Activated CD8-positive, alpha-beta T cell treated with anti-CD3 and anti-CD28 coated beads, Interleukin-2, amount 10 ng/mL, durations not matched to agents 7 days and 5 days (primary cell): Measurements from ENCODE around the gene INPPL1. TPM values are rescaled to one million over a fixed set of nuclear protein-coding genes. Genes with fewer than 3 reads are reported as not detected.

Experiments used
- ATAC-seq: fragments of 150-1000 bp; cut with Tn5 transposase; one replicate; pipeline ENCODE4 v1.10.0; 2021; ENCODE audit warnings: moderate library complexity
- CTCF ChIA-PET: fragments of 350-600 bp; sonication (Branson Sonifier 250); formaldehyde crosslinking; loops from one replicate; lab custom pipeline; 2021; ENCODE audit warnings: antibody characterized with exemption; lab: Charles Lee
- POLR2A ChIA-PET: fragments of 350-600 bp; sonication (Branson Sonifier 250); formaldehyde crosslinking; loops from one replicate; lab custom pipeline; 2021; ENCODE audit warnings: antibody characterized with exemption; lab: Charles Lee
- DNase-seq: peaks from one replicate; pipeline ENCODE4 v3.0.0-alpha.2; 2020
- H3K27ac Mint-ChIP-seq: one replicate; pipeline ENCODE4 v1.8.0; 2021; ENCODE audit warnings: mild to moderate bottlenecking, mixed read lengths
- H3K27me3 Mint-ChIP-seq: one replicate; pipeline ENCODE4 v1.8.0; 2021; ENCODE audit warnings: low read depth, mixed read lengths
- H3K36me3 Mint-ChIP-seq: one replicate; pipeline ENCODE4 v1.8.0; 2021; ENCODE audit warnings: low read depth, mixed read lengths
- H3K4me1 Mint-ChIP-seq: one replicate; pipeline ENCODE4 v1.8.0; 2021; ENCODE audit warnings: low read depth, mixed read lengths
- H3K4me3 Mint-ChIP-seq: one replicate; pipeline ENCODE4 v1.8.0; 2021; ENCODE audit warnings: mild to moderate bottlenecking, mixed read lengths
- H3K9me3 Mint-ChIP-seq: one replicate; pipeline ENCODE4 v1.8.0; 2022; ENCODE audit warnings: mixed read lengths; ENCODE audit not compliant: insufficient read depth
- total RNA-seq, 2 experiments: library from RNA; stranded (reverse); gene quantifications; one replicate each; pipeline ENCODE4 v1.2.3, GENCODE V29; 2021

INPPL1 gene
- total RNA-seq, 2 experiments from 2014 or later: 141 to 147 TPM

DNA sequence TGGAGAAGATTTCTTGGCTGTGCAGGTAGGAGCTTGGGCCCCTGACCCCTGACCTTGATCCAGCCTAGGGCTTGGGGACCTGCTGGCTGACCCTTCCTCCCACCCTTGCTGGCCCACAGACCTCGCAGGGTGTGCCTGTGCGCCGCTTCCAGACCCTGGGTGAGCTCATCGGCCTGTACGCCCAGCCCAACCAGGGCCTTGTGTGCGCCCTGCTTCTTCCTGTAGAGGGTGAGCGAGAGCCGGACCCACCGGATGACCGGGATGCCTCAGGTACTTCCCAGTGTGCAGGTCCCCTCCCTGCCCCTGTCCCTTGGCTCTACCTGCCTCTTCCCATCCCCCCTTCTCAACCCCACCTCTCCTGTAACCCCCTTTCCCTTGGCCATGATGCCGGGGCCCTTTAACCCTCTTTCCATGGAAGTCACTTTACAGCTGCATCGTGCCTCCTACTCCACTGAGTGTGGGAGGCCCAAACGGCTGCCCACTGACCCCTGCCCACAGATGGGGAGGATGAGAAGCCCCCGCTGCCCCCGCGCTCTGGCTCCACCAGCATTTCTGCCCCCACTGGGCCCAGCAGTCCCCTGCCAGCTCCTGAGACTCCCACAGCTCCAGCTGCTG, 3.8 kb downstream of the INPPL1 start:
- POLR2A ChIA-PET: no interaction called here
- Mint-ChIP-seq H3K36me3 (peaks cover 35% of the 10 kb centered on the region), H3K27me3 (no peaks in the 10 kb centered on the region), H3K27ac (no peak overlapping the region), H3K9me3 (no peaks in the 10 kb centered on the region), H3K4me3 (no peak overlapping the region), H3K4me1 (peaks cover 22% of the 10 kb centered on the region)
- CTCF ChIA-PET: no interaction called here
- no peak for ATAC-seq
- DNase-seq: no peak

DNA sequence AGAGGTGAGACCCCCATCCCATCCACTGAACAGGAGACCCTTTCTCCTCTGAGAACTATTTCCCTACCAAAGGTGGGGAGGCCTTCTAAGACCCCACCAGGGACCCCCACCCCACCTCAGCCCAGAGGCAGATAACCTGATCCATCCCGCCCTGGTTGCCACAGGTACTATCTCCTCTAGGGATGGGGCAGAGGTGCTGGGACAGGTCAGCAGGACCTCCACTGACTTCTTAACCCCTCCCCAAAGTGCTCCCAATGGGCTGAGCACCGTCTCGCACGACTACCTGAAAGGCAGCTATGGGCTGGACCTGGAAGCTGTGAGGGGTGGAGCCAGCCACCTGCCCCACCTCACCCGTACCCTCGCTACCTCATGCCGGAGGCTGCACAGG, 4.3 kb downstream of the INPPL1 start:
- Mint-ChIP-seq H3K4me3 (no peak overlapping the region), H3K9me3 (no peaks in the 10 kb centered on the region), H3K27ac (no peak overlapping the region), H3K27me3 (no peaks in the 10 kb centered on the region), H3K4me1 (peaks cover 22% of the 10 kb centered on the region), H3K36me3 (peaks cover 35% of the 10 kb centered on the region)
- ATAC-seq (no peak), DNase-seq (no peak)
- ChIA-PET POLR2A (no interaction called here), CTCF (no interaction called here)

DNA sequence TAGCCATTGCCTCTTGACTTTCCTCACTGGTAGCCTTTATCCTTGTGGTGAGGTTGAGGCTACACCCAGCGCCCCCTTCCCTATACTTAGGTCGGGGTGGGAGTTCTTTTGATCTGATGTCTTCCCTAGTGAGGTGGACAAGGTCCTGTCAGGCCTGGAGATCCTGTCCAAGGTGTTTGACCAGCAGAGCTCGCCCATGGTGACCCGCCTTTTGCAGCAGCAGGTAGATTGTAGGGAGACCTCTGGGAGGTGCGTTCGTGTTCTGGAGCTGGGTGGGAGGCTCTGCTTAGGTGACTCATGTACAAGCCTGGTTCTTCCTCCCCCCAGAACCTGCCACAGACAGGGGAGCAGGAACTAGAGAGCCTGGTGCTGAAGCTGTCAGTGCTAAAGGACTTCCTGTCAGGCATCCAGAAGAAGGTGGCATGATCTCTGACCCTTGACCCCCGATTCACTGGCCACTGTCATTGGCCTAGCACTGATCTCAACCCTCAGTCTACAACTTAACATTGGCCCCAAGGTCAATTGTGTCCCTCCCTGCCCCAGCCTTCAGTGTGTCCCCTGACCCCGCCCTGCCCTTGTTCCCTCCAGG, 4.9 kb downstream of the INPPL1 start:
- no peak for ATAC-seq
- no peaks in the 10 kb centered on the region for H3K9me3 Mint-ChIP-seq
- peak overlapping the region; percentile 16 for H3K27ac Mint-ChIP-seq
- H3K27me3 Mint-ChIP-seq: no peaks in the 10 kb centered on the region
- CTCF ChIA-PET: no interaction called here
- peaks cover 24% of the 10 kb centered on the region for H3K4me1 Mint-ChIP-seq
- no peak for DNase-seq
- POLR2A ChIA-PET: no interaction called here
- peaks cover 38% of the 10 kb centered on the region for H3K36me3 Mint-ChIP-seq
- no peak overlapping the region for H3K4me3 Mint-ChIP-seq

DNA sequence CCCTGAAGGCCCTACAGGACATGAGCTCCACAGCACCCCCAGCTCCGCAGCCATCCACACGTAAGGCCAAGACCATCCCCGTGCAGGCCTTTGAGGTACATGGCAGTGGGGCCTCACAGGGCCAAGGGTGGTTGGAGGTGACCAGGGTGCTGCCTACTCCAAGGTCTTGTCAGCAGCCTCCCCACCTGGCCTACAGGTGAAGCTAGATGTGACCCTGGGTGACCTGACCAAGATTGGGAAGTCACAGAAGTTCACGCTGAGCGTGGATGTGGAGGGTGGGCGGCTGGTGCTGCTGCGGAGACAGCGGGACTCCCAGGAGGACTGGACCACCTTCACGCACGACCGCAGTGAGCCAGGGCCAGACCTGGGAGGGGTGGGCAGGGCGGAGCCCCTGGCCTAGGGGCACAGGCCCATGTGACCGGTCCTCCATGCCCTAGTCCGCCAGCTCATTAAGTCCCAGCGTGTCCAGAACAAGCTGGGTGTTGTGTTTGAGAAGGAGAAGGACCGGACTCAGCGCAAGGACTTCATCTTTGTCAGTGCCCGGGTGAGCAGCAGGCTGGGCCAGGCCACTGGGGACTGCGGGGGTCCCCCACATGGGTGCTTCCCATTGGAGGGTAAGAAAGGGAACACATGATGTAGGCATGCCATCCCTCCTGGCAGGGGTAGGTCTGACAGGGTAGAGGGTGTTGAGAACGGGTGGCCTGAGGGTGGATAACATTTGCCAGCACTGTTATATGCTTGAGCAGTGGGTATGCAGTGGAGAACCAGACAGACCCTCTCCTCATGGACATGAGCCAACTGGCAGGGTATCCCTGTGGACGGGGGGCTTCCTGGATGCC, 5.6 kb downstream of the INPPL1 start:
- DNase-seq (no peak), ATAC-seq (no peak)
- no peaks in the 10 kb centered on the region for H3K9me3 Mint-ChIP-seq
- H3K27me3 Mint-ChIP-seq: no peaks in the 10 kb centered on the region
- ChIA-PET POLR2A (no interaction called here), CTCF (no interaction called here)
- H3K4me3 Mint-ChIP-seq: no peak overlapping the region
- peaks cover 44% of the 10 kb centered on the region for H3K36me3 Mint-ChIP-seq
- H3K4me1 Mint-ChIP-seq: peaks cover 24% of the 10 kb centered on the region
- no peak overlapping the region for H3K27ac Mint-ChIP-seq

DNA sequence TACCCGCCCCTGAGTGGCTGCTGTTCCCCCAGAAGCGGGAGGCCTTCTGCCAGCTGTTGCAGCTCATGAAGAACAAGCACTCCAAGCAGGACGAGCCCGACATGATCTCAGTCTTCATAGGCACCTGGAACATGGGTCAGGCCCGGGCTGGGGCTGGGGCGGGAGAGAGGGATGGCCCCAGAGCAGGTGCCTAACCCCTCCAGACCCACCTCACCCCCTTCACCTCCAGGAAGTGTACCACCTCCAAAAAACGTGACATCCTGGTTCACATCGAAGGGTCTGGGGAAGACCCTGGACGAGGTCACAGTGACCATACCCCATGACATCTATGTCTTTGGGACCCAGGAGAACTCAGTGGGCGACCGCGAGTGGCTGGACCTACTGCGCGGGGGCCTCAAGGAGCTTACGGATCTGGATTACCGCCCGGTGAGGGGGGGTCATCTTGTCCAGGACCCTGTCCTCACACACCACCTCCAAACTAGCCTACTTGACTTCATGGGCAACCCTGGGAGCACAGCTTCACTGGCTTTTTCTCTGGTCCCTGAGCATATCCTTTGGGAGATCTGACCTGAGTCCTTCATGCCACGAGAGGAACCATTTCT, 6.3 kb downstream of the INPPL1 start:
- H3K36me3 Mint-ChIP-seq: peaks cover 46% of the 10 kb centered on the region
- POLR2A ChIA-PET: no interaction called here
- no peak for ATAC-seq
- no peak for DNase-seq
- H3K9me3 Mint-ChIP-seq: no peaks in the 10 kb centered on the region
- H3K4me1 Mint-ChIP-seq: peaks cover 16% of the 10 kb centered on the region
- CTCF ChIA-PET: no interaction called here
- H3K27me3 Mint-ChIP-seq: no peaks in the 10 kb centered on the region
- H3K4me3 Mint-ChIP-seq: no peak overlapping the region
- H3K27ac Mint-ChIP-seq: no peak overlapping the region

DNA sequence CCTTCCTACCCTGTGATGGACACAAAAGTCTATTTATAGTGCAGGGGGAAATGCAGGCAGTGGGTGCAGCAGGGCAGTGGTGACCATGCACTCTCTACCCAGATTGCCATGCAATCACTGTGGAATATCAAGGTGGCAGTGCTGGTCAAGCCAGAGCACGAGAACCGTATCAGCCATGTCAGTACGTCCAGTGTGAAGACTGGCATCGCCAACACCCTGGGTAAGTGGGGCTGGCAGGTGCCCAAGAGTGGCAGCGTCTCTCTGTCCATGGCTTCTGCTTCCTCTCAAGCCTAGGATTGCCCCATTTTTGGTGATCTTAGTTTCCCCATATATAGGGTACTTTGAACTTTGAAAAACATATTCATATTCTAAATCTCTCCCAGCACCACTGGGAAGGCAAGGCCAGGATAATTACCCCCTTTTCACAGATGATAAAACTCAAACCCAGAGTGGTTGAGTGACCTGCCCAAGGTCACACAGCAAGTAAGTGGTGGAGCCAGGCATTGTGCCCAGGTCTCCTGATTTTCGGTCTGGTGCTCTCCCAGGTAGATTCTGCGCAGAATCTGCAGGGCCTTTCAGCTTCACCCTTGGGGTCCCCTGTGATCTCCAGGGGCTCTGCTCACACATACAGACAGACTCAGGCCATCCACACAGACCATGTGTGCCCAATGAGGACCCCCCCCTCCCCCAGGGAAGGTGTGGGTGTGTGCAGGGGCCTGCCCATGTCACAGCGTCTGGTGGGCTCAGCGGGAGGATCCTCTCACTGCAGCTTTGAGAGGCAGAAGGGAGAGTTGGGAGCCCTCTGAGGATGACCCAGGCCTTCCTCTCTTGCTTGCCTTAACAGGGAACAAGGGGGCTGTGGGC, 7.1 kb downstream of the INPPL1 start:
- H3K36me3 Mint-ChIP-seq: peaks cover 45% of the 10 kb centered on the region
- ChIA-PET POLR2A (interaction anchor here (1.1 kb wide), 1 partner anchor 9 kb away, joined by 3 read pairs; no protein-coding TSS in a partner anchor), CTCF (no interaction called here)
- peaks cover 10% of the 10 kb centered on the region for H3K4me1 Mint-ChIP-seq
- no peak overlapping the region for H3K4me3 Mint-ChIP-seq
- no peaks in the 10 kb centered on the region for H3K9me3 Mint-ChIP-seq
- H3K27me3 Mint-ChIP-seq: no peaks in the 10 kb centered on the region
- DNase-seq: no peak
- ATAC-seq: no peak
- H3K27ac Mint-ChIP-seq: no peak overlapping the region

DNA sequence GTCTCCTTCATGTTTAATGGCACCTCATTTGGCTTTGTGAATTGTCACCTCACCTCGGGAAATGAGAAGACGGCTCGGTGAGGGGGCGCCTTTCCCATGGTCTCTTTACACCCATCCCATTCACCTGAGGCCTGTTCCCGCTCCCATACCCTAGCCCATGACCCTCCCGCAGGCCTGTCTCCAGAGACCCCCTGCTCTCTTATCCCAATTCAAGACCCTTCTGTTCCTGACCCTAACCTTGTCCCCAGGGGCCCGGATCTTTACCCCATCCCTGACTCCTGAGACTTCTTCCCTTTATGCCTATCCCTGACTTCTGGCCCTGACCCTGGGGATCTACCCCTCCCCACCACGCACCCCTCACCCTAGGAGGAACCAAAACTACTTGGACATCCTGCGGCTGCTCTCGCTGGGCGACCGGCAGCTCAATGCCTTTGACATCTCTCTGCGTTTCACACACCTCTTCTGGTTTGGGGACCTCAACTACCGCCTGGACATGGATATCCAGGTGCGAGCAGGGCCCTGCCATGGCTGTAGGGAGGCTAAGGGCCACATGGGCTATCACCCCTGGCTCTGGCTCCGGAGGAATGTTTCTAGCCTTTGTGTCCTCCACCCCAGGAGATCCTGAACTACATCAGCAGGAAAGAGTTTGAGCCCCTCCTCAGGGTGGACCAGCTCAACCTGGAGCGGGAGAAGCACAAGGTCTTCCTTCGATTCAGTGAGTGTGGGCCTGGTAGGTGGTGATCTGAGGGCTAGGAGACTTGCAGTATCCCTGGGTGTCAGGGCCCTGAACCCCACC, 7.9 kb downstream of the INPPL1 start:
- H3K9me3 Mint-ChIP-seq: no peaks in the 10 kb centered on the region
- H3K27me3 Mint-ChIP-seq: no peaks in the 10 kb centered on the region
- no peak overlapping the region for H3K4me3 Mint-ChIP-seq
- CTCF ChIA-PET: no interaction called here
- no peak overlapping the region for H3K27ac Mint-ChIP-seq
- POLR2A ChIA-PET: interaction anchor here (1.1 kb wide), 1 partner anchor 9 kb away, joined by 3 read pairs; no protein-coding TSS in a partner anchor
- no peak for DNase-seq
- ATAC-seq: no peak
- peaks cover 48% of the 10 kb centered on the region for H3K36me3 Mint-ChIP-seq
- H3K4me1 Mint-ChIP-seq: peaks cover 4% of the 10 kb centered on the region

DNA sequence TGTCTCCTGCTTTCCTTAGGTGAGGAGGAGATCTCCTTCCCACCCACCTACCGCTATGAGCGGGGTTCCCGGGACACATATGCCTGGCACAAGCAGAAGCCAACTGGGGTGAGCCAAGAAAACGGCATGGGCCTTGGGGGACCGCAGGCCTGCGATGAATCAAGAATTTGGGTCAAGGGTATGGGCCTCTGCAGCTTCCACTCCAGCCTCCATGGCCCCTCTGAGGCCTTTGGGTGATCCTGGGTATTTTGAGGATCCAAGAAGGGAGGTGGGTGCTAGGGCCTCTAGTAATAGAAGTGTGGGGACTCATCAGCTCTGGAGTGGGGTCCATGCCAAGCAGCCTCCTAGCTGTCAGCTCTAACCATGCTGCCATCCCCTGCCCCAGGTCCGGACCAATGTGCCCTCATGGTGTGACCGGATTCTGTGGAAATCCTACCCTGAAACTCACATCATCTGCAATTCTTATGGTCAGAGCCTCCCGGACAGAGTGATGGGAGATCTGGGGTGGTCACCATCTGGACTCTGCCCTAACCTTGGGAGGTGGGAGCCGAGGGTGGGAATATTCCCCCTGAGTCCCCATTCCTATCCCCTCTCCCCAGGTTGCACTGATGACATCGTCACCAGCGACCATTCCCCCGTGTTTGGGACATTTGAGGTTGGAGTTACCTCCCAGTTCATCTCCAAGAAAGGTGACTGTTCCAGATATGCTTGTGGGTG, 8.6 kb downstream of the INPPL1 start:
- ATAC-seq (no peak), DNase-seq (no peak)
- ChIA-PET POLR2A (no interaction called here), CTCF (no interaction called here)
- H3K27ac Mint-ChIP-seq: no peak overlapping the region
- H3K4me3 Mint-ChIP-seq: no peak overlapping the region
- no peaks in the 10 kb centered on the region for H3K9me3 Mint-ChIP-seq
- peaks cover 4% of the 10 kb centered on the region for H3K4me1 Mint-ChIP-seq
- no peaks in the 10 kb centered on the region for H3K27me3 Mint-ChIP-seq
- H3K36me3 Mint-ChIP-seq: peaks cover 50% of the 10 kb centered on the region

DNA sequence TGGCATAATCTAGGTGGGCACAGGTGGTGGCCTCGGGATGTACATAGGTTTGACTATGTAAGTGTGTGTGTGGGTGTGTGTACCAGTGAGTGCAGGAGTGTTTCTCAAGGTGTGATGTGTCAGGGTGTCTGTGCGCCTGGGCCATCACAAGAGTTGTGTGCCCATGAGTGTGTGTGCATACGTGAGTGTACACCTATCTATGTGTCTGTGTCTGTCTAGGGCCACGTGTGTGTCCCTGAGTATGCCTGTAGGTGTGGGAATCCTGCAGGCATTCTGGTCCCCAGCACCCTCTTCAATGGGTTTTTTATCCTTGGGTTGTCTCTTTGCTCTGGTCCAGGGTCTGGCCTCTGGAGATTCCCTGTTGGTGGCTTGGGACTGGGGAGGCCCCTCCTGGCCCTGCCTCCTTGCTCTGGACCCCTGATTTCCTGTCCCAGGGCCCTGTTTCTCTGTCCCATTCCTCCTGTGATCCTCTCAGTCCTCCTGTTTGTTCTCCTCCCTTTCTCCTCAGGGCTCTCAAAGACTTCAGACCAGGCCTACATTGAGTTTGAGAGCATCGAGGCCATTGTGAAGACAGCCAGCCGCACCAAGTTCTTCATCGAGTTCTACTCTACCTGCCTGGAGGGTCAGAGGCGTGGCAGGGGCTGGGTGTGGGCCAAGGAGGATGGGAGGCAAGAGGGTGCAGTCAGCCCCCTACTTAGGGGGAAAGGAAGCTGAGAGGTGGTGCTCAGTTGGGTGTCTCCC, 9.4 kb downstream of the INPPL1 start:
- Mint-ChIP-seq H3K4me1 (peaks cover 7% of the 10 kb centered on the region), H3K36me3 (peaks cover 50% of the 10 kb centered on the region), H3K9me3 (no peaks in the 10 kb centered on the region), H3K4me3 (no peak overlapping the region), H3K27ac (no peak overlapping the region), H3K27me3 (peaks cover 3% of the 10 kb centered on the region)
- ChIA-PET POLR2A (no interaction called here), CTCF (no interaction called here)
- ATAC-seq: no peak
- DNase-seq: no peak

DNA sequence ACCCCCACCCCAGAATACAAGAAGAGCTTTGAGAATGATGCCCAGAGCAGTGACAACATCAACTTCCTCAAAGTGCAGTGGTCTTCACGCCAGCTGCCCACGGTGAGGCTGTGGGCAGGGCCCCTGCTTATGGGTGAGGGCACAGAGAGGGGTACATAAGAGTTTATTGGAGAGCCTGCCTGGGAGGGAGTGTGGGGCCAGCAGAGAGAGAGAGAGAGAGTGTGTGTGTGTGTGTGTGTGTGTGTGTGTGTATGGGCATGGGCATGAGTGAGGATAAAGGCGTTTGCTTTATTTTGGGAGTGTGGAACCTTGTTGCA, 9.9 kb downstream of the INPPL1 start:
- H3K4me1 Mint-ChIP-seq: peaks cover 9% of the 10 kb centered on the region
- CTCF ChIA-PET: no interaction called here
- no peak overlapping the region for H3K4me3 Mint-ChIP-seq
- H3K27ac Mint-ChIP-seq: peak overlapping the region; percentile 22
- POLR2A ChIA-PET: interaction anchor here (0.6 to 1.3 kb wide), 2 partner anchors 9 to 11 kb away, joined by 3 to 7 read pairs; no protein-coding TSS in a partner anchor
- peaks cover 7% of the 10 kb centered on the region for H3K27me3 Mint-ChIP-seq
- H3K36me3 Mint-ChIP-seq: peaks cover 46% of the 10 kb centered on the region
- ATAC-seq (no peak), DNase-seq (no peak)
- H3K9me3 Mint-ChIP-seq: no peaks in the 10 kb centered on the region
